Hepatocyte (in vitro differentiated cells): ENCODE measurements around the gene HEPACAM.

Experiments
- EZH2 ChIP-seq: fragments of 200-600 bp; sonication (generic); IDR thresholded peaks from 2 replicates; pipeline ENCODE4 v1.6.1; 2016; ENCODE audit warnings: antibody characterized with exemption, mild to moderate bottlenecking, borderline replicate concordance
- TF ChIP-seq, protein P1 (sequence below): fragments of 200-600 bp; sonication (generic); IDR thresholded peaks from 2 replicates; pipeline ENCODE4 v1.5.1; 2016; ENCODE audit warnings: antibody characterized with exemption, mild to moderate bottlenecking; ENCODE audit not compliant: poor library complexity

GRCh38 chr11:124884340-124884739, 51.5 kb downstream of the HEPACAM start:
- TF ChIP-seq, protein P1, sequence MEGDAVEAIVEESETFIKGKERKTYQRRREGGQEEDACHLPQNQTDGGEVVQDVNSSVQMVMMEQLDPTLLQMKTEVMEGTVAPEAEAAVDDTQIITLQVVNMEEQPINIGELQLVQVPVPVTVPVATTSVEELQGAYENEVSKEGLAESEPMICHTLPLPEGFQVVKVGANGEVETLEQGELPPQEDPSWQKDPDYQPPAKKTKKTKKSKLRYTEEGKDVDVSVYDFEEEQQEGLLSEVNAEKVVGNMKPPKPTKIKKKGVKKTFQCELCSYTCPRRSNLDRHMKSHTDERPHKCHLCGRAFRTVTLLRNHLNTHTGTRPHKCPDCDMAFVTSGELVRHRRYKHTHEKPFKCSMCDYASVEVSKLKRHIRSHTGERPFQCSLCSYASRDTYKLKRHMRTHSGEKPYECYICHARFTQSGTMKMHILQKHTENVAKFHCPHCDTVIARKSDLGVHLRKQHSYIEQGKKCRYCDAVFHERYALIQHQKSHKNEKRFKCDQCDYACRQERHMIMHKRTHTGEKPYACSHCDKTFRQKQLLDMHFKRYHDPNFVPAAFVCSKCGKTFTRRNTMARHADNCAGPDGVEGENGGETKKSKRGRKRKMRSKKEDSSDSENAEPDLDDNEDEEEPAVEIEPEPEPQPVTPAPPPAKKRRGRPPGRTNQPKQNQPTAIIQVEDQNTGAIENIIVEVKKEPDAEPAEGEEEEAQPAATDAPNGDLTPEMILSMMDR, result no peak
- TF ChIP-seq EZH2, result no peak
